COLO829 (cell line): ENCODE results near the gene SHISAL2A.

Experiments
- DNase-seq: peaks from one replicate; pipeline ENCODE4 v3.0.0; 2012; ENCODE audit warnings: low spot score

SHISAL2A gene

GRCh38 chr1:52632732-52633290 is at the start of gene SHISAL2A:
Gene SHISAL2A, plus strand, starts transcription at chr1:52633168. Its CDS starts 326 bp downstream, at chr1:52633494.
- DNase-seq, result no peak

GRCh38 chr1:52585474-52585873 is 47.5 kb upstream of the SHISAL2A start:
- DNase-seq, result no peak

- DNase-seq, result no peak
These were observed 44.9 kb upstream of the SHISAL2A start for GRCh38 chr1:52588027-52588426.

- DNase-seq, result no peak
These were observed 44.4 kb upstream of the SHISAL2A start for GRCh38 chr1:52588535-52588934.

- no peak for DNase-seq
These were observed 42.7 kb upstream of the SHISAL2A start for GRCh38 chr1:52590266-52590665.

GRCh38 chr1:52592637-52593323 is 40.2 kb upstream of the SHISAL2A start:
- no peak for DNase-seq

GRCh38 chr1:52593495-52593894 is 39.5 kb upstream of the SHISAL2A start:
- DNase-seq, result no peak

GRCh38 chr1:52595061-52595460 is 37.9 kb upstream of the SHISAL2A start:
- no peak for DNase-seq

GRCh38 chr1:52597912-52598311 is 35.1 kb upstream of the SHISAL2A start:
- DNase-seq, result no peak

- no peak for DNase-seq
These were observed 34.2 kb upstream of the SHISAL2A start for GRCh38 chr1:52598729-52599128.

GRCh38 chr1:52599236-52599635 is 33.7 kb upstream of the SHISAL2A start:
- DNase-seq, result no peak

GRCh38 chr1:52600533-52601179 is 32.3 kb upstream of the SHISAL2A start:
- DNase-seq, result no peak

GRCh38 chr1:52601519-52601918 is 31.4 kb upstream of the SHISAL2A start:
- DNase-seq, result no peak

- no peak for DNase-seq
These were observed 30.7 kb upstream of the SHISAL2A start, which contains the start of gene GPX7 for GRCh38 chr1:52601991-52602855. Gene GPX7, plus strand, starts transcription at chr1:52602371. Its CDS starts 39 bp downstream, at chr1:52602410.

- DNase-seq, result no peak
These were observed 29.9 kb upstream of the SHISAL2A start for GRCh38 chr1:52602856-52603600.

- DNase-seq, result no peak
These were observed 29.3 kb upstream of the SHISAL2A start for GRCh38 chr1:52603630-52604029.

- DNase-seq, result no peak
These were observed 28.8 kb upstream of the SHISAL2A start for GRCh38 chr1:52604063-52604770.

- no peak for DNase-seq
These were observed 19.2 kb upstream of the SHISAL2A start for GRCh38 chr1:52613636-52614373.

GRCh38 chr1:52614671-52615070 is 18.3 kb upstream of the SHISAL2A start:
- DNase-seq, result no peak

- no peak for DNase-seq
These were observed 17.4 kb upstream of the SHISAL2A start for GRCh38 chr1:52615489-52616042.
